ENCODE results near the gene C1orf146. TPM values are rescaled to one million over a fixed set of nuclear protein-coding genes. Genes with fewer than 3 reads are reported as not detected.
A peak's percentile ranks its signal among the peaks of the same experiment; 100 is the strongest.
"Not testable (repeated sequence)": the region's sequence is repeated elsewhere in the genome, so short reads cannot be mapped to it uniquely, and the experiment has no call there.

The C1orf146 gene
- total RNA-seq, 1 donor, result not detected

- Histone ChIP-seq H4K20me1 (ENCODE audit: insufficient read depth, low read length) (no peaks in the 10 kb centered on the region), H3K9me3 (ENCODE audit: low read depth, low read length) (no peaks in the 10 kb centered on the region), H3K4me3 (ENCODE audit: insufficient read depth, low read length) (no peak overlapping the region), H3K36me3 (ENCODE audit: insufficient read depth, low read length) (peaks cover 7% of the 10 kb centered on the region), H3K27me3 (ENCODE audit: insufficient read depth, low read length) (no peaks in the 10 kb centered on the region), H2AFZ (ENCODE audit: low read length) (no peak overlapping the region), H3K4me1 (ENCODE audit: insufficient read depth, low read length) (peaks cover 6% of the 10 kb centered on the region), H3K79me2 (ENCODE audit: insufficient read depth, low read length) (no peaks in the 10 kb centered on the region), H3K27ac (ENCODE audit: low read depth, low read length) (no peak overlapping the region), H3K4me2 (ENCODE audit: insufficient read depth, low read length) (no peak overlapping the region)
- DNase-seq (ENCODE audit: insufficient read length, low spot score, missing footprints), result no peak
- TF ChIP-seq CTCF (IDR thresholded peaks at IDR 0.05; ENCODE audit: extremely low read depth, low read depth, low read length), result no peak
Observed at GRCh38 chr1:92276082-92276481, 58.4 kb downstream of the C1orf146 start.

GRCh38 chr1:92277105-92277723 lies 59.5 kb downstream of the C1orf146 start:
- H3K36me3 ChIP-seq (ENCODE audit: insufficient read depth, low read length), result no peaks in the 10 kb centered on the region
- no peaks in the 10 kb centered on the region for H4K20me1 ChIP-seq (ENCODE audit: insufficient read depth, low read length)
- no peaks in the 10 kb centered on the region for H3K9me3 ChIP-seq (ENCODE audit: low read depth, low read length)
- no peak overlapping the region for H3K4me2 ChIP-seq (ENCODE audit: insufficient read depth, low read length)
- H3K79me2 ChIP-seq (ENCODE audit: insufficient read depth, low read length), result no peaks in the 10 kb centered on the region
- no peak for TF ChIP-seq CTCF (IDR thresholded peaks at IDR 0.05; ENCODE audit: extremely low read depth, low read depth, low read length)
- no peak overlapping the region for H3K4me3 ChIP-seq (ENCODE audit: insufficient read depth, low read length)
- no peak overlapping the region for H3K27ac ChIP-seq (ENCODE audit: low read depth, low read length)
- no peak overlapping the region for H2AFZ ChIP-seq (ENCODE audit: low read length)
- H3K4me1 ChIP-seq (ENCODE audit: insufficient read depth, low read length), result peaks cover 6% of the 10 kb centered on the region
- no peaks in the 10 kb centered on the region for H3K27me3 ChIP-seq (ENCODE audit: insufficient read depth, low read length)
- peak; percentile 62 for DNase-seq (ENCODE audit: insufficient read length, low spot score, missing footprints)

- H3K4me1 ChIP-seq (ENCODE audit: insufficient read depth, low read length); DNase-seq (ENCODE audit: insufficient read length, low spot score, missing footprints); H2AFZ ChIP-seq (ENCODE audit: low read length); H3K27ac ChIP-seq (ENCODE audit: low read depth, low read length); H3K9me3 ChIP-seq (ENCODE audit: low read depth, low read length); H3K36me3 ChIP-seq (ENCODE audit: insufficient read depth, low read length); H3K4me3 ChIP-seq (ENCODE audit: insufficient read depth, low read length); H3K27me3 ChIP-seq (ENCODE audit: insufficient read depth, low read length); H3K79me2 ChIP-seq (ENCODE audit: insufficient read depth, low read length); H3K4me2 ChIP-seq (ENCODE audit: insufficient read depth, low read length); H4K20me1 ChIP-seq (ENCODE audit: insufficient read depth, low read length): not testable (repeated sequence)
Observed at GRCh38 chr1:92279781-92280180, 62.1 kb downstream of the C1orf146 start.

- not testable (repeated sequence) for H3K9me3 ChIP-seq (ENCODE audit: low read depth, low read length); H3K27me3 ChIP-seq (ENCODE audit: insufficient read depth, low read length); DNase-seq (ENCODE audit: insufficient read length, low spot score, missing footprints); H4K20me1 ChIP-seq (ENCODE audit: insufficient read depth, low read length); H3K4me2 ChIP-seq (ENCODE audit: insufficient read depth, low read length); H3K36me3 ChIP-seq (ENCODE audit: insufficient read depth, low read length); H3K27ac ChIP-seq (ENCODE audit: low read depth, low read length); H3K4me1 ChIP-seq (ENCODE audit: insufficient read depth, low read length); H3K79me2 ChIP-seq (ENCODE audit: insufficient read depth, low read length); H2AFZ ChIP-seq (ENCODE audit: low read length); H3K4me3 ChIP-seq (ENCODE audit: insufficient read depth, low read length)
Observed at GRCh38 chr1:92281411-92281810, 63.7 kb downstream of the C1orf146 start.

- no peak overlapping the region for H2AFZ ChIP-seq (ENCODE audit: low read length)
- H4K20me1 ChIP-seq (ENCODE audit: insufficient read depth, low read length), result peaks cover 3% of the 10 kb centered on the region
- no peak for DNase-seq (ENCODE audit: insufficient read length, low spot score, missing footprints)
Observed at GRCh38 chr1:92291372-92291999, 73.8 kb downstream of the C1orf146 start.

More at GRCh38 chr1:92291372-92291999, 73.8 kb downstream of the C1orf146 start:
- no peaks in the 10 kb centered on the region for H3K9me3 ChIP-seq (ENCODE audit: low read depth, low read length)
- H3K4me3 ChIP-seq (ENCODE audit: insufficient read depth, low read length), result no peak overlapping the region
- peaks cover 18% of the 10 kb centered on the region for H3K36me3 ChIP-seq (ENCODE audit: insufficient read depth, low read length)
- H3K27me3 ChIP-seq (ENCODE audit: insufficient read depth, low read length), result no peaks in the 10 kb centered on the region
- H3K79me2 ChIP-seq (ENCODE audit: insufficient read depth, low read length), result no peaks in the 10 kb centered on the region
- TF ChIP-seq CTCF (IDR thresholded peaks at IDR 0.05; ENCODE audit: extremely low read depth, low read depth, low read length), result peak; percentile 87
- H3K27ac ChIP-seq (ENCODE audit: low read depth, low read length), result no peak overlapping the region
- H3K4me2 ChIP-seq (ENCODE audit: insufficient read depth, low read length), result no peak overlapping the region
- H3K4me1 ChIP-seq (ENCODE audit: insufficient read depth, low read length), result no peaks in the 10 kb centered on the region

Measured in osteoblast (primary cell).